Caco-2 (cell line): ENCODE measurements around the gene CRB1. TPM values are rescaled to one million over a fixed set of nuclear protein-coding genes. Genes with fewer than 3 reads are reported as not detected.

Experiments
- BruUV-seq: library from RNA; stranded (reverse); fragments of 400-500 nt; replicated peaks from 2 replicates; lab custom pipeline; 2021; lab: Mats Ljungman, UMichigan
- CTCF ChIA-PET: fragments of 300-600 bp; sonication (Branson Sonifier 250); formaldehyde crosslinking; loops from one replicate; lab custom pipeline; 2022; ENCODE audit warnings: antibody characterized with exemption; lab: Charles Lee
- POLR2A ChIA-PET: fragments of 300-600 bp; sonication (Branson Sonifier 250); formaldehyde crosslinking; loops from one replicate; lab custom pipeline; 2022; ENCODE audit warnings: antibody characterized with exemption; lab: Charles Lee
- DNase-seq, 2 experiments: peaks; one replicate each; pipeline versions ENCODE4 v3.0.0 to v3.0.0-alpha.2; 2020 to 2022
- H3K27me3 ChIP-seq: replicated peaks from 2 replicates; pipeline ENCODE4 v1.6.0; 2011; ENCODE audit warnings: low read length; ENCODE audit not compliant: control insufficient read depth, insufficient read depth
- H3K36me3 ChIP-seq: 2 replicates; pipeline ENCODE4 v1.5.1; 2011; ENCODE audit warnings: low read length; ENCODE audit not compliant: control insufficient read depth, insufficient read depth
- H3K4me1 ChIP-seq: fragments of 250-450 bp; sonication (Bioruptor Pico); 2 replicates; pipeline ENCODE4 v1.5.1; 2020; ENCODE audit warnings: mild to moderate bottlenecking
- H3K4me3 ChIP-seq: 2 replicates; pipeline ENCODE4 v1.5.1; 2011; ENCODE audit warnings: low read depth, mild to moderate bottlenecking, control low read depth, low read length
- H3K9me3 ChIP-seq: fragments of 250-450 bp; sonication (Bioruptor Pico); 2 replicates; pipeline ENCODE4 v1.5.1; 2020; ENCODE audit warnings: mild to moderate bottlenecking, moderate library complexity
- H3K27ac Mint-ChIP-seq: one replicate; pipeline ENCODE4 v1.8.0; 2022; ENCODE audit warnings: mixed read lengths; ENCODE audit not compliant: unreplicated experiment
- H3K27me3 Mint-ChIP-seq: one replicate; pipeline ENCODE4 v1.8.0; 2022; ENCODE audit warnings: mixed read lengths; ENCODE audit not compliant: insufficient read depth, unreplicated experiment
- H3K36me3 Mint-ChIP-seq: one replicate; pipeline ENCODE4 v1.8.0; 2022; ENCODE audit warnings: mild to moderate bottlenecking, mixed read lengths; ENCODE audit not compliant: insufficient read depth, unreplicated experiment
- H3K4me1 Mint-ChIP-seq: one replicate; pipeline ENCODE4 v1.8.0; 2022; ENCODE audit warnings: low read depth, mixed read lengths; ENCODE audit not compliant: unreplicated experiment
- H3K4me3 Mint-ChIP-seq: one replicate; pipeline ENCODE4 v1.8.0; 2022; ENCODE audit warnings: mild to moderate bottlenecking, moderate library complexity, mixed read lengths; ENCODE audit not compliant: unreplicated experiment
- H3K9me3 Mint-ChIP-seq: one replicate; pipeline ENCODE4 v1.8.0; 2022; ENCODE audit warnings: mixed read lengths; ENCODE audit not compliant: unreplicated experiment
- intact Hi-C: fragments of 100-400 bp; cut with micrococcal nuclease; formaldehyde crosslinking; loops from one replicate; pipeline ENCODE4 v1.10.0; 2022; ENCODE audit not compliant: unreplicated experiment
- total RNA-seq: library from RNA; stranded (reverse); gene quantifications from 2 replicates; pipeline ENCODE4 v1.2.3, GENCODE V29; 2022
- TF ChIP-seq, protein P1 (sequence below), 2 experiments: fragments of 200-600 bp in 1 of 2; IDR thresholded peaks; 1 replicate in 1 of 2; 2 replicates in 1 of 2; pipeline versions ENCODE4 v1.5.1 to v1.8.0; 2011 to 2022; ENCODE audit warnings: antibody characterized with exemption in 1 of 2, control low read depth in 1 of 2, inconsistent platforms in 1 of 2, low read depth in 1 of 2, low read length in 1 of 2, mild to moderate bottlenecking in 1 of 2, moderate library complexity in 1 of 2; ENCODE audit not compliant: insufficient read depth in 1 of 2, severe bottlenecking in 1 of 2, unreplicated experiment in 1 of 2

Gene CRB1
- total RNA-seq, 1 experiment from 2014 or later: not detected

DNA sequence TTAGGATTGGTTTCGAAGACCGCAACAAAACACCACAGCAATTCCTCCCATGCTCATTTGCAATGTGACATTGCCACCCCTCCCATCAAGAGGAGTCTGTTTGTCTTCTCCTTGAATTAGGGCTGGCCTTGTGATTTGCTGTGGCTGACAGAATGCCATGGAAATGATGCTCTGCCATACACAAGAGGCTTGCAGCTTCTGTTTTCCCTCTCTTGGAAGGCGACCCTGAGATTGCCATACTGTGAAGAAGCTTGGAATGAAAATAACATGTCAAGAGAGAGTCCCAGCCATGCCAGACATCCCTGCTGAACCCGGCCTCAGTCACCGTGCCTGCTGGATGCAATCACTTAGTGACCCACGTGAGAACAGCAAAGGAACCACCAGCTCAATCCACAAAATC lies 212.4 kb downstream of the CRB1 start:
- Histone ChIP-seq H3K4me3 (no peak overlapping the region), H3K27me3 (no peaks in the 10 kb centered on the region), H3K9me3 (no peaks in the 10 kb centered on the region), H3K4me1 (no peaks in the 10 kb centered on the region), H3K36me3 (no peaks in the 10 kb centered on the region)
- Mint-ChIP-seq H3K27ac (no peak overlapping the region), H3K4me3 (no peak overlapping the region), H3K4me1 (peaks cover 5% of the 10 kb centered on the region), H3K36me3 (no peaks in the 10 kb centered on the region), H3K9me3 (no peaks in the 10 kb centered on the region), H3K27me3 (peaks cover 6% of the 10 kb centered on the region)
- intact Hi-C loops: no loop called here
- TF ChIP-seq, protein P1, sequence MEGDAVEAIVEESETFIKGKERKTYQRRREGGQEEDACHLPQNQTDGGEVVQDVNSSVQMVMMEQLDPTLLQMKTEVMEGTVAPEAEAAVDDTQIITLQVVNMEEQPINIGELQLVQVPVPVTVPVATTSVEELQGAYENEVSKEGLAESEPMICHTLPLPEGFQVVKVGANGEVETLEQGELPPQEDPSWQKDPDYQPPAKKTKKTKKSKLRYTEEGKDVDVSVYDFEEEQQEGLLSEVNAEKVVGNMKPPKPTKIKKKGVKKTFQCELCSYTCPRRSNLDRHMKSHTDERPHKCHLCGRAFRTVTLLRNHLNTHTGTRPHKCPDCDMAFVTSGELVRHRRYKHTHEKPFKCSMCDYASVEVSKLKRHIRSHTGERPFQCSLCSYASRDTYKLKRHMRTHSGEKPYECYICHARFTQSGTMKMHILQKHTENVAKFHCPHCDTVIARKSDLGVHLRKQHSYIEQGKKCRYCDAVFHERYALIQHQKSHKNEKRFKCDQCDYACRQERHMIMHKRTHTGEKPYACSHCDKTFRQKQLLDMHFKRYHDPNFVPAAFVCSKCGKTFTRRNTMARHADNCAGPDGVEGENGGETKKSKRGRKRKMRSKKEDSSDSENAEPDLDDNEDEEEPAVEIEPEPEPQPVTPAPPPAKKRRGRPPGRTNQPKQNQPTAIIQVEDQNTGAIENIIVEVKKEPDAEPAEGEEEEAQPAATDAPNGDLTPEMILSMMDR (IDR thresholded peaks at IDR 0.05; ENCODE audit: insufficient read depth in 1 of 2, low read depth in 1 of 2, low read length in 1 of 2, severe bottlenecking in 1 of 2, unreplicated experiment in 1 of 2): no peak
- no TSS peak for BruUV-seq
- ChIA-PET CTCF (no interaction called here), POLR2A (interaction anchor here (0.5 kb wide), 1 partner anchor 81 kb away, joined by 5 read pairs; no protein-coding TSS in a partner anchor)
- DNase-seq: no peak

DNA sequence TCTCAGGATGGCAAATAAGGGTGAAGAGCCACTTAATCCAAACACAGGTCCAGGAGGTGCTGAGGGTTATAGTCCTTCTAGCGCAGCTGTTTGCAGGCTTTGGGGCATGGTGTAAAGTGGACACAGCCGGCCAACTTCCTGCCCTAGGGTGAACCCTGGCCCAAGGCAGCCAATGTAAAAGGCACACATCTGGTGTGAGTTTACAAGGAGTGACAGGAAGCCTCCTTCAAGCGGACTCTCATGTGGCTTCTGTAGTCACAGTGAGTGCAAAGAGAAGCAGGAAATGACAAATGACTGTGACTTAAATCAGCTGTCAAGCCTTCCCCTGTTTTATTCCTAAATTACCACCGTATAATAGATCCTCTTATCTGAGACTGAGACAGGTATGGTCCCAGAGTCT lies 213.0 kb downstream of the CRB1 start:
- Histone ChIP-seq H3K9me3 (no peaks in the 10 kb centered on the region), H3K4me1 (no peaks in the 10 kb centered on the region), H3K36me3 (no peaks in the 10 kb centered on the region), H3K27me3 (no peaks in the 10 kb centered on the region), H3K4me3 (no peak overlapping the region)
- ChIA-PET POLR2A (no interaction called here), CTCF (no interaction called here)
- no peak overlapping the region for H3K4me3 Mint-ChIP-seq
- no peaks in the 10 kb centered on the region for H3K9me3 Mint-ChIP-seq
- no peak overlapping the region for H3K27ac Mint-ChIP-seq
- H3K36me3 Mint-ChIP-seq: no peaks in the 10 kb centered on the region
- H3K27me3 Mint-ChIP-seq: peaks cover 6% of the 10 kb centered on the region
- BruUV-seq: no TSS peak
- intact Hi-C loops: no loop called here
- no peaks in the 10 kb centered on the region for H3K4me1 Mint-ChIP-seq
- TF ChIP-seq, protein P1 (IDR thresholded peaks at IDR 0.05; ENCODE audit: insufficient read depth in 1 of 2, low read depth in 1 of 2, low read length in 1 of 2, severe bottlenecking in 1 of 2, unreplicated experiment in 1 of 2): no peak
- no peak for DNase-seq

DNA sequence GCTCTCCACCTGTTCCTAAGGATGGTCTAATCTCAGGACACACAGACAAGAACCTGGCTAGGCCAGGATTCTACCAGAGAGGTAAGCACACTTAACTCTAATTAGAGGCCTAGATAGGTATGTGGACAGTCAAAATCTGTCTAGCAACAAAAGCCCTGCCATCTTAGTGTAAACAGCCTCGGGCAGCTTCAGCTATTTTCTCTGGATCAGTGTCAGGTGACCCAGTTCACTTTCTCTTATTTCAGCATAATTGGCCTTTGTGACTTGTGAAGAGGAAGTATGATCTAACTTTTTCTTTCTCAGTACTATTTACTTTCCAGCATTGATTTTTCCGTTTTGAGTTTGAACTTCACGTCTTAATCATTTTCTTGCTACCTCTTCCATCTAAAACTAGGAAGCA lies 217.7 kb downstream of the CRB1 start:
- Histone ChIP-seq H3K4me1 (no peaks in the 10 kb centered on the region), H3K9me3 (no peaks in the 10 kb centered on the region), H3K27me3 (no peaks in the 10 kb centered on the region), H3K4me3 (no peak overlapping the region), H3K36me3 (no peaks in the 10 kb centered on the region)
- Mint-ChIP-seq H3K27ac (no peak overlapping the region), H3K27me3 (peaks cover 4% of the 10 kb centered on the region), H3K9me3 (no peaks in the 10 kb centered on the region), H3K4me1 (no peaks in the 10 kb centered on the region), H3K4me3 (no peak overlapping the region), H3K36me3 (no peaks in the 10 kb centered on the region)
- intact Hi-C loops: no loop called here
- POLR2A ChIA-PET: no interaction called here
- BruUV-seq: no TSS peak
- DNase-seq: peak in 1 of 2 experiments; percentile 12
- CTCF ChIA-PET: no interaction called here
- TF ChIP-seq, protein P1 (IDR thresholded peaks at IDR 0.05; ENCODE audit: insufficient read depth in 1 of 2, low read depth in 1 of 2, low read length in 1 of 2, severe bottlenecking in 1 of 2, unreplicated experiment in 1 of 2): no peak
